Naive B cell (primary cell): ENCODE data around the gene ATP10D. TPM values are rescaled to one million over a fixed set of nuclear protein-coding genes. Genes with fewer than 3 reads are reported as not detected.
A peak's percentile ranks its signal among the peaks of the same experiment; 100 is the strongest.
"Not testable (repeated sequence)": the region's sequence is repeated elsewhere in the genome, so short reads cannot be mapped to it uniquely, and the experiment has no call there.

ENCODE experiments used
- ATAC-seq, 2 donors: fragments of 150-1000 bp; cut with Tn5 transposase; 2 replicates each; pipeline ENCODE4 v1.10.0; 2021; ENCODE audit warnings: low read depth in 2 of 2, mild to moderate bottlenecking in 2 of 2, moderate library complexity in 2 of 2
- DNase-seq: peaks from one replicate; pipeline ENCODE4 v3.0.0; 2022
- H3K27ac Mint-ChIP-seq, 6 donors: one replicate each; pipeline ENCODE4 v1.8.0; 2020 to 2022; ENCODE audit warnings: mild to moderate bottlenecking in 6 of 6, mixed read lengths in 6 of 6, moderate library complexity in 5 of 6, inconsistent platforms in 2 of 6
- H3K27me3 Mint-ChIP-seq, 3 donors: one replicate each; pipeline ENCODE4 v1.8.0; 2021 to 2022; ENCODE audit warnings: mixed read lengths in 3 of 3, mild to moderate bottlenecking in 1 of 3
- H3K36me3 Mint-ChIP-seq, 2 donors: one replicate each; pipeline ENCODE4 v1.8.0; 2020 to 2022; ENCODE audit warnings: mixed read lengths in 2 of 2, inconsistent platforms in 1 of 2, mild to moderate bottlenecking in 1 of 2
- H3K4me1 Mint-ChIP-seq, 3 donors: one replicate each; pipeline ENCODE4 v1.8.0; 2020 to 2022; ENCODE audit warnings: mixed read lengths in 3 of 3, inconsistent platforms in 1 of 3, mild to moderate bottlenecking in 1 of 3, moderate library complexity in 1 of 3
- H3K4me3 Mint-ChIP-seq, 8 donors: one replicate each; pipeline ENCODE4 v1.8.0; 2020 to 2022; ENCODE audit warnings: mild to moderate bottlenecking in 8 of 8, mixed read lengths in 8 of 8, moderate library complexity in 8 of 8, inconsistent platforms in 2 of 8
- H3K9me3 Mint-ChIP-seq, 7 donors: one replicate each; pipeline ENCODE4 v1.8.0; 2020 to 2022; ENCODE audit warnings: mixed read lengths in 7 of 7, mild to moderate bottlenecking in 5 of 7, inconsistent platforms in 2 of 7, moderate library complexity in 1 of 7
- polyA plus RNA-seq, 6 donors: library from polyadenylated mRNA; unstranded; fragments of 300-500 nt; fragmentation: Illumina TruSeq; gene quantifications; one replicate each; pipeline ENCODE4 v1.2.3, GENCODE V29; 2021; ENCODE audit warnings: low read depth in 6 of 6

ATP10D gene
- polyA plus RNA-seq, 6 donors from 2014 or later, result 21.5 to 70.9 (median 43.8) TPM

DNA sequence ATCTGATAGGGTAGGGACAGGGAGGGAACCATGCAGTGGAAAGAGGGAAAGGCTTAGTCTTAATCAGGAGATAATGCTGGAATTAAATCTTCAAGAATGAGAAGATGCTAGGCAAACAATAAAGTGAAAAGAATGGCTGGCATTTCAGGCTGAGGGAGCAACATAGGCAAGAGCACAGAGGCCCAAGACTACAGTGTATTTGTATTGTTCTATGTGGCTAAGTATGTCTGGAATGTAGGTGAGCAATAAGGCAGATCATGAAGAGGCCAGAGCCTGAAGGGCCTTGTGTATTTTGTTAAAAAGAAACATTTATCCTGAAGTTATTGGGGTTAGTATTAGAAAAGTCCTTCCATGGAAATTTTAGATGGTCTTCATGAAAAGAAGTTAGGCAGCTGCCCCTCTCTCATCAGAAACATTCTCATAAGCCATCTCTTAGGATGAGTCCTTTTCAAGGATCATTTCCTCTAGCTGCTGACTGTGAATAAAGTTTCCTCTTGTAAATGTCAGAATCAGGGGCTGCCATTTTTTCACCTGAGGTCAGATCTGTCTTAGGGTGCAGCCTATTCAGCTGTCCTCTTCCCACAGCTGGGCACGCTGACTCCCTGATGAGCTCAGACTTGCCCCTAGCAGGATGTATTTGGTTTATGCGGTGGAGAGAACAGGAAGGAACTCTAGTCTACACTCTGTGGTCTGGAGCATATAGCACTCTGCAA, 46.3 kb downstream of the ATP10D start:
- Mint-ChIP-seq H3K9me3 (peaks cover 0 to 14% (median 3%) of the 10 kb centered on the region in 7 donors), H3K4me3 (peak overlapping the region in 6 of 8 donors; percentile 55 to 82 (median 62)), H3K27me3 (no peaks in the 10 kb centered on the region), H3K27ac (peak overlapping the region; percentile 44 to 80 (median 67)), H3K36me3 (peaks cover 45 to 64% of the 10 kb centered on the region in 2 donors), H3K4me1 (peaks cover 40 to 62% (median 61%) of the 10 kb centered on the region in 3 donors)
- peak; percentile 98 to 99 for ATAC-seq
- peak; percentile 47 for DNase-seq

DNA sequence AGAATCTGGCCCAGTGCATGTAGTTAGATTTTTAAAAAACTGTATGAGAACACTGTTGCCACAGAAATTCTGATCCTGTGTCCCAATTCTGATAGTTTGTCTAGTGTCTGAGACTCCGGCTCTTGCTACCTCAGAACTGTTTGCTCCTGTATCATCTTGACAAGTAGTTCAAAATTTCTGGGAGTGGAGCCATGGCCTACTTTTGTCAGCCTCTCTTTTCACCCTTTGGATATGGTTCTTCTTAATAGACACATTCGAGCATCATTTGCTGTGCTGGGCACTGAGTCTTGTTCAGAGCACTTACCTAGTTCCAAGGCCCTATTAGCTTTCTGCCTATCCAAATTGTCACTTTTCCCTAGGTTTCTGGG, 46.9 kb downstream of the ATP10D start:
- Mint-ChIP-seq H3K36me3 (peaks cover 39 to 62% of the 10 kb centered on the region in 2 donors), H3K27ac (peak overlapping the region in 4 of 6 donors; percentile 44 to 79 (median 60)), H3K27me3 (no peaks in the 10 kb centered on the region), H3K9me3 (peaks cover 0 to 14% (median 3%) of the 10 kb centered on the region in 7 donors), H3K4me3 (peak overlapping the region in 7 of 8 donors; percentile 33 to 82 (median 62)), H3K4me1 (peaks cover 40 to 66% (median 59%) of the 10 kb centered on the region in 3 donors)
- DNase-seq (no peak), ATAC-seq (no peak)

DNA sequence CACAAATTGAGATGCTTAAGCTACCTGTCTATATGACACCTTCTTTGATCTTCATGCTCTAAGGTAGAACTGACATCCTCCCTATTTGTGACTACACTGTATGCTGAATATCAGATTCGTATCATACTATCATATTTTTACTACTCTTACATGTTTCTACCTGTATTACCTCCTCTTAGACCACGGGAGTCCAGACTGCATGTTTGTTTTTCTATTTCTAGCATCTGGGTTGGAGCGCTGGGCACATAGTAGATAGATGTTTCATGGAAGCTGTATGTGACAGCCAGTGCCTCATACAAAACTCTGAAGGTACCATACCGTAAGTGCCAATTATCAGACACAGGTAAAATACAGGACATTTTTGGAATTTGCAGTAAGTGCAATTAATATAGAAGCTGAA, 47.6 kb downstream of the ATP10D start:
- no peak for DNase-seq
- Mint-ChIP-seq H3K36me3 (peaks cover 36 to 56% of the 10 kb centered on the region in 2 donors), H3K27ac (peak overlapping the region in 4 of 6 donors; percentile 3 to 68 (median 22)), H3K4me1 (peaks cover 40 to 66% (median 59%) of the 10 kb centered on the region in 3 donors), H3K9me3 (peaks cover 0 to 14% (median 3%) of the 10 kb centered on the region in 7 donors), H3K27me3 (no peaks in the 10 kb centered on the region), H3K4me3 (peak overlapping the region in 5 of 8 donors; percentile 27 to 63 (median 57))
- ATAC-seq, result no peak

DNA sequence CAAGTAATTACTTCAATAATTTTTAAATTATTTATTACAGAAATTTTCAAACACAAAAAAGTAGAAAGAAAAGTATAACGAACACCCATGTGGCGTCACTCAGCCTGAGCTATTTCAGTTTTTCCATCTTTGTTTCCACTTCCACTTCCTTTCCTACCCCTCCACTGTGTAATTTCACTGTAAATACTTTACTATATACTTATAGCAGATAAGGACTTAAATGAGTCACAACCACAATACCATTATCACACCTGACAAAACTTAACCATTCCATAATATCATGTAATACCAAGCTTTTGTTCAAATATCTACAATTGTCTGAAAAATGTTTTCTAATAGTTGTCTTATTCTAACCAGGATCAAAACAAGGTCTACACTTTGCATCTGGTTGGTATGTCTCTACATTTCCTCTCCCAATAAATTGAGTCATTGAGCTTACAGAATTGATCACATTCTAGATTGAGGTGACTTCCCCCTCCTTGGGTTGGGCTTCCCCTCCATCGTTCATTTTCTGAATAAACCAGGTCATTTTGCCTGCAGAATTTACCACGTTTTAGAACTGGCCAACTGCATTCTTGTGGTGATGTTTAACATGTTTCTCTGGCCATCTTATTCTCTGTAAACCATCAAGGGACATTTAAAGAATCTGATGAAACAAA, 48.7 kb downstream of the ATP10D start:
- H3K9me3 Mint-ChIP-seq, result peaks cover 0 to 11% (median 3%) of the 10 kb centered on the region in 7 donors
- DNase-seq (no peak), ATAC-seq (no peak)
- peak overlapping the region in 4 of 6 donors; percentile 18 to 49 (median 42) for H3K27ac Mint-ChIP-seq
- peaks cover 40 to 61% (median 57%) of the 10 kb centered on the region in 3 donors for H3K4me1 Mint-ChIP-seq
- no peaks in the 10 kb centered on the region for H3K27me3 Mint-ChIP-seq
- peaks cover 41 to 48% of the 10 kb centered on the region in 2 donors for H3K36me3 Mint-ChIP-seq
- H3K4me3 Mint-ChIP-seq, result peak overlapping the region in 1 of 8 donors; percentile 5

DNA sequence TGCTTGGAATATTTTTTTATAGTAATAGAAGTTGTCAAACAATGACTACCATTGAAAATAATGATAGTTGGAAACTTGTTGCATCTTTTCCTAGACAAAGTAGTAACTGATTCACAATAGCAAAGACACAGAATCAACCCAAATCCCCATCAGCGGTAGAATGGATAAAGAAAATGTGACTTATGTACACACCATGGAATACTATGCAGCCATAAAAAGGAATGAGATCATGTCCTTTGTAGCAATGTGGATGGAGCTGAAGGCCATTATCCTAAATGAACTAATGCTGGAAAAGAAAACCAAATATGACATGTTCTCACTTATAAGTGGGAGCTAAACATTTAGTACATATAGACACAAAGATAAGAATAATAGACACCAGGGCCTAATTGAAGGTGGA, 49.7 kb downstream of the ATP10D start:
- H3K27me3 Mint-ChIP-seq, result no peaks in the 10 kb centered on the region
- H3K4me3 Mint-ChIP-seq, result no peak overlapping the region
- no peak overlapping the region for H3K27ac Mint-ChIP-seq
- ATAC-seq (no peak), DNase-seq (no peak)
- peaks cover 32 to 45% of the 10 kb centered on the region in 2 donors for H3K36me3 Mint-ChIP-seq
- H3K4me1 Mint-ChIP-seq, result peaks cover 35 to 54% (median 47%) of the 10 kb centered on the region in 3 donors
- peaks cover 0 to 3% (median under 1%) of the 10 kb centered on the region in 7 donors for H3K9me3 Mint-ChIP-seq

DNA sequence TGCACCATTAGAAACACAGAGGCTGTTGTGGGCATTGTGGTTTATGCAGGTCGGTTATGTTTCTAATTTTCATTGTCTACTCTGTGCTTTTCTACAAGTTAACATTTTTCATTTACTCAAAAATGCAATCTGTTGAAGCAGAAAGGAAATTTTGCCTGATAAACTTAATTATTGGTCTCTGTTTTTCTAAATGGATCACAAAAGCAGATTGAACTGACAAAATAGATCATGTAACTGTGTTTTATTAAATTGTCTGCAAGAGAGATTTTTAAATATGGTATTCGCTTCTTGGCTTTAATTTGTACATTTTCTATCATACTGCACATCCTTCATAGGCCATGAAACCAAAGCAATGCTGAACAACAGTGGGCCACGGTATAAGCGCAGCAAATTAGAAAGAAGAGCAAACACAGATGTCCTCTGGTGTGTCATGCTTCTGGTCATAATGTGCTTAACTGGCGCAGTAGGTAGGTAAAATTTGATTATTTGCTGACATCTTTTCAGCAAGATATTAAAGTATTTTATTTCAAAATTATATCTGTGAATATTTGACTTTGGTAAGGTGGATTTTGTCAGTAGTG, 50.6 kb downstream of the ATP10D start:
- H3K36me3 Mint-ChIP-seq, result peaks cover 25 to 43% of the 10 kb centered on the region in 2 donors
- DNase-seq (no peak), ATAC-seq (no peak)
- no peaks in the 10 kb centered on the region for H3K27me3 Mint-ChIP-seq
- H3K4me3 Mint-ChIP-seq, result no peak overlapping the region
- peaks cover 30 to 45% (median 39%) of the 10 kb centered on the region in 3 donors for H3K4me1 Mint-ChIP-seq
- H3K27ac Mint-ChIP-seq, result peak overlapping the region in 1 of 6 donors; percentile 59
- H3K9me3 Mint-ChIP-seq, result peaks cover 0 to 3% (median 0%) of the 10 kb centered on the region in 7 donors

DNA sequence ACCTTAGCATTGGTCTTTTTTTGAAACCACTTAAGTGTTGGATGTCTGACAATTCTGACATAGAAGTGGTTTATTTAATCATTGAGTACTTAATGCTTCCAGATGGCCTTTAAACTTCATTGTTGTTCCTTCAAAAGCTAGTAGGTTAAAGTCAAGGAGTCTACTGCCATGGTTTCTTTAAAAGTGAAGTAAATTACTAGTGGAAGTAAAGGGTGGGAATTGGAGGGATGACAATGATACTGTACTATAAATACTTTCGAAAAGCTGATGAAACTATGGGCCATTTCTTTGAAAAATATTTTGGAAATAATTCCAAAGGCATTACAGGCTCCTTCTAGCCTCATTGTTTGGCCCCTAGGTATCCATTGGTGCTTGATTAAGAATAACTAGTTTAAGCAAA, 51.9 kb downstream of the ATP10D start:
- Mint-ChIP-seq H3K9me3 (peaks cover 0 to 3% (median 0%) of the 10 kb centered on the region in 7 donors), H3K27me3 (no peaks in the 10 kb centered on the region), H3K4me3 (no peak overlapping the region), H3K4me1 (peaks cover 23 to 32% (median 26%) of the 10 kb centered on the region in 3 donors), H3K27ac (peak overlapping the region in 1 of 6 donors; percentile 56), H3K36me3 (peaks cover 36 to 49% of the 10 kb centered on the region in 2 donors)
- DNase-seq (no peak), ATAC-seq (no peak)

DNA sequence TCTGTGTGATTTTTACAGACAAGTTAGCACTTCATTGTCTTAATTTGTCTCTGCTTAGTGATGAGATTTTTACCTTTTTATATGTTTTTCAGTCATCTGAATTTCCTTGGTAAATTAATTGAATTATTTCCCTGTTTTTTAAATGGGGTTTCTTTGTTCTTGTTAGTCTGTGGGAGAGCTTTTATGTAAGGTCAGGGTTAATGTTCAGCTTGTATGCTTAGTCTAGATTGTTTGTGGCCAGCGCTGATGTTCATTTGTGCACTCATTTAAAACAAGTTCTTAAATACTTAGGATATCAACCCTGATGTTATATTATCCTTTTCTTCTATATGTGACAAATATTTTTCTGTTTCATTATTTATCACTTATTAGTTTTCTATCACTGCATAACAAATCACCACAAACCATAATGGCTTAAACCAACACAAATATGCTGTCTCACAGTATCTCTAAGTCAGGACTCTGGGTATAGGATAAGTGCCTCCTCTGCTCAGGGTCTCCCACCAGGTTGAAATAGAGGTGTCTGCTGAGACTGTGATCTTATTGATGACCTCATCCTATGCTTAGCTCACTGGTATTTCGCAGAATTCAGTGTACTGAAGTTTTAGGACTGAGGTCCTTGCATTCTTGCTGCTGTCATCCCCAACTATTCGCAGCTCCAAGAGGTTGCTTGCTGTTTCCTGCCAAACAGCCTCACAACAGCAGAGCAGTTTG, 53.2 kb downstream of the ATP10D start:
- H3K27ac Mint-ChIP-seq, result peak overlapping the region in 5 of 6 donors; percentile 1 to 92 (median 1)
- peaks cover 0 to 3% (median 0%) of the 10 kb centered on the region in 7 donors for H3K9me3 Mint-ChIP-seq
- no peak for ATAC-seq
- DNase-seq, result no peak
- H3K27me3 Mint-ChIP-seq, result no peaks in the 10 kb centered on the region
- H3K4me3 Mint-ChIP-seq, result no peak overlapping the region
- H3K4me1 Mint-ChIP-seq, result peaks cover 11 to 22% (median 13%) of the 10 kb centered on the region in 3 donors
- peaks cover 36 to 53% of the 10 kb centered on the region in 2 donors for H3K36me3 Mint-ChIP-seq

DNA sequence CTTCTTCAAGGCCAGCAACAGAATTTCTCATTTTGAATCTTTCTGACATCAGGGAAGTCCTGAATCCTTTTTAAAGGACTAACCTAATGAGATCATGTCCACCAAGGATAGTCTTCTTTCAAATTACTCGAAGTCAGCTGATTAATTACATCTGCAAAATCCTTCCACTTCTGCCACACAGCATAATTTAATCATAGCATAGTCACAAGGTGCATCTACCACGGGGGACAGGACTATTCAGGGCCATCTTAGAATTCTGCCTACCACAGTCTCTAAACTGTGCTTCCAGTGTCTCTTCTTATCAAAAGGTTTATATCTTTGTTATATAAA, 53.7 kb downstream of the ATP10D start:
- peaks cover 0 to 3% (median 0%) of the 10 kb centered on the region in 7 donors for H3K9me3 Mint-ChIP-seq
- H3K4me3 Mint-ChIP-seq, result no peak overlapping the region
- H3K36me3 Mint-ChIP-seq, result peaks cover 34 to 50% of the 10 kb centered on the region in 2 donors
- no peak for ATAC-seq
- peak overlapping the region in 3 of 6 donors; percentile 1 to 8 (median 1) for H3K27ac Mint-ChIP-seq
- no peaks in the 10 kb centered on the region for H3K27me3 Mint-ChIP-seq
- DNase-seq, result no peak
- peaks cover 9 to 20% (median 11%) of the 10 kb centered on the region in 3 donors for H3K4me1 Mint-ChIP-seq

DNA sequence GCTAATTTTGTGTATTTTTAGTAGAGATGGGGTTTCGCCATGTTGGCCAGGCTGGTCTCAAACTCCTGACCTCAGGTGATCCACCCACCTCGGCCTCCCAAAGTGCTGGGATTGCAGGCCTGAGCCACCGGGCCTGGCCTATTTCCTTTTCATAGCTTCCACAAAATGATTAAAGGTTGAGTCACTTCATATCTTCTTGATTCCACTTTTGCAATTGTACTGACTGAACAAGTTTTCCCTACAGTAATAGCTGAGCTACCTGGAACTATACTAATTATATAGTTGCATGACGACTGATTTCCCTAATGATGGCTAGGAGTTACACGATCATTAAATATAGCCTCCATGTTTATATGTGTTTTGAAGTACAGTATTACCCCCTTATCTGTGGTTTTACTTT, 57.6 kb downstream of the ATP10D start:
- H3K27ac Mint-ChIP-seq, DNase-seq, H3K4me1 Mint-ChIP-seq, H3K4me3 Mint-ChIP-seq, H3K27me3 Mint-ChIP-seq, ATAC-seq, H3K9me3 Mint-ChIP-seq: not testable (repeated sequence)
- peaks cover 45 to 46% of the 10 kb centered on the region in 2 donors for H3K36me3 Mint-ChIP-seq

DNA sequence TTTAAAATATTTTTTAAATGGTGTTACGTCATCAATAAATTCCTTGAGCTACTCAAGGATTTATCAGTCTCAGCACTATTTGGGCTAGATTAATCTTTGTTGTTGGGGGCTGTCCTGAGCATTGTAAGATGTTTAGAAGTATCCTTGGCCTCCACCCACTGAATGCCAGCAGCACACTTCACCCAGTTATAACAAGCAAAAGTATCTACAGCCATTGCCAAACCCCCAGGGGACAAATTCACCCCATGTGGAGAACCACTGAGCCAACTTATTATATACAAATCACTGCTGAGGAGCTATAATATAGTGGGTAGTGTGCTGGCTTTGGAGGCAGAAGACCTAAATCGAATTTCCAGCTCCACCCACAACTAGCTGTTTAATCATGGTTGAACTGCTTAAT, 58.3 kb downstream of the ATP10D start:
- H3K4me1 Mint-ChIP-seq, result peaks cover 0 to 10% (median 7%) of the 10 kb centered on the region in 3 donors
- H3K27me3 Mint-ChIP-seq, result no peaks in the 10 kb centered on the region
- H3K36me3 Mint-ChIP-seq, result peaks cover 46 to 50% of the 10 kb centered on the region in 2 donors
- DNase-seq, result no peak
- no peak for ATAC-seq
- no peaks in the 10 kb centered on the region for H3K9me3 Mint-ChIP-seq
- H3K27ac Mint-ChIP-seq, result peak overlapping the region in 1 of 6 donors; percentile 36
- H3K4me3 Mint-ChIP-seq, result no peak overlapping the region

DNA sequence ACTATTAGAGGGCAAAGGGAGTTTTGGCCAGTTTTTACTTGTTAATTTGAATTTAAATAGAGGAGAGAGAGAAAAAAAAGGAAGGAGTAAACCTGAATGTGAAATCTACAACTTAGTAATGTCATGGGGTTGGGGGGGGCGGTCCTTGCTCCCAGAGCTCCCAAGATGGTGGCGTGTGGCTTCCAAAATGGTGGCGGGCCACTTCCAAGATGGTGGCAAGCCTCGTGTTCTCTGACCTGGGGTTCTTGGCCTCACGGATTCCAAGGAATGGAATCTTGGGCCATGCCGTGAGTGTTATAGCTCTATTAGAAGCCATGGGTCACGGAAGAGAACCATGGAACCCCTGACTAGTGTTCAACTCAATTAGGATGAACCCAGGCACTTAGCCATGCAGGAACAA, 65.3 kb downstream of the ATP10D start:
- not testable (repeated sequence) for H3K27ac Mint-ChIP-seq, ATAC-seq, H3K27me3 Mint-ChIP-seq, DNase-seq, H3K4me3 Mint-ChIP-seq, H3K9me3 Mint-ChIP-seq
- Mint-ChIP-seq H3K4me1 (peaks cover 0 to 13% (median 2%) of the 10 kb centered on the region in 3 donors), H3K36me3 (peaks cover 47 to 61% of the 10 kb centered on the region in 2 donors)
